Measurements from ENCODE around the gene PTPRT. TPM values are rescaled to one million over a fixed set of nuclear protein-coding genes. Genes with fewer than 3 reads are reported as not detected.

PTPRT gene
- total and polyA plus RNA-seq, 2 of the 4 experiments (the other 2 are of a cell fraction), result not detected

DNA sequence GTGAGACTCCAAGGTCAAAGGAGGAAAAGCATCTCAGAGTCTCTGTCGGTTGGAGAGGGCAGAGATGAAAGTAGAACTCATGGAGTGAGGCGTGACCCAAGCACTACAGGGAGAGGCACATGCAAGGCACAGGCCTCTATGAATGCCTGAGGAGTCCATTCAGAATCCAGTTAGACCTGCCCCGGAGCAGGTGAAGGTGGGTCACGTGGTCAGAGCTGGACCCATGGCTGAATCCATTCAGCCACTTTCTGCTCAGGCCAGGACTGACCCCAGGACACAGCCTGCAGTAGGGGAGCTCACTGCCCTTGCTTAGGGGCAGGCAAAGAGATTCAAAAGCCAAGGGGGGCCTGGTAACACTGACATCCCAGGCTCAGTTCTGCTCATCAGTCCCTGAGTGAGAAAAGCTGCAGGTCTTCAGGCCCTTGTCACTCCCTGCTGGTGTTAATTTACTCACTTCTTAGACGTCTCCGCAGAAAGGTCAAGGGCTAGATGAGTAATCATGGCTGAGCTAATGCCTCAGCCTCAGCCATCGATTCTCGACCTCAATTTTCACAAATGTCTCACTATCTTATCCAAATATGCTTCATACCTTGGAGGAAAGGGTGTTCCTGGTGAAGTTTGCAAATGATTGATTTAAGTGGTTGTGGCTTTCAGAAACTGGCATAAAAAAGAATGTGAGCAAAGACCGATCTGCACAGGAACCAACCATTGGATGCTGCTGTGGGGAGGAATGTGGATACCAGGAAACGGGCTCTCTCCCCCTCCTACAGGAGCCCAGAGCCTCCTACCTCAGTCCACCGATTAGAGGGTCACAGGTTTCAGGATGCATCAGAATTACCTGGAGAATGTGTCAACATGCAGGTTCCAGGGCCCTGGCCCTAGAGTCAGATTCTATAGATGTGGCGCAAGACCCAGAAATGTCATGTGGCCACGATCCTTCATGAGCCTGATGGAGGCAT, 584.4 kb downstream of the PTPRT start:
- H3K4me1 ChIP-seq (ENCODE audit: control insufficient read depth, insufficient read depth, low read length), result no peaks in the 10 kb centered on the region
- peaks cover 30% of the 10 kb centered on the region for H3K9me3 ChIP-seq (ENCODE audit: control insufficient read depth, insufficient read depth, low read length)
- no peaks in the 10 kb centered on the region for H3K36me3 ChIP-seq (ENCODE audit: control insufficient read depth, insufficient read depth, low read length)
- no peak overlapping the region for H3K4me3 ChIP-seq (ENCODE audit: insufficient read depth, low read depth, low read length)
- no peak overlapping the region for H2AFZ ChIP-seq (replicated peaks; ENCODE audit: low read length, poor library complexity)
- H2BK5ac ChIP-seq (ENCODE audit: low read depth, low read length, poor library complexity, severe bottlenecking), result no peak overlapping the region
- 33% methylated on average over 5 of the region's 13 CpGs; no CpG with 5 or more reads in 1 of the 2 experiments for WGBS, 2 experiments (ENCODE audit: extremely low coverage in 2 of 2, insufficient read length in 1 of 2)
- H3K27me3 ChIP-seq (ENCODE audit: control insufficient read depth, insufficient read depth, low read length), result no peaks in the 10 kb centered on the region
- no TSS peak for BruUV-seq (replicated peaks)
- H3K27ac ChIP-seq (ENCODE audit: insufficient read depth, low read length), result no peak overlapping the region
- H4K91ac ChIP-seq (ENCODE audit: insufficient read depth, low read depth, low read length), result no peak overlapping the region
- H2AK5ac ChIP-seq (ENCODE audit: low read depth, low read length), result no peak overlapping the region
- H4K5ac ChIP-seq (ENCODE audit: low read depth, low read length), result no peak overlapping the region
- H3K56ac ChIP-seq (ENCODE audit: extremely low read depth, insufficient read depth, low read length), result no peak overlapping the region
- ChIA-PET POLR2A (ENCODE audit: unreplicated experiment) (no interaction called here), CTCF (interaction anchor here (0.6 kb wide), 1 partner anchor 13 kb away, joined by 10 read pairs; no protein-coding TSS in a partner anchor)
- H3K4ac ChIP-seq (ENCODE audit: low read depth, low read length), result no peak overlapping the region
- H3K4me2 ChIP-seq (ENCODE audit: low read depth, low read length), result no peak overlapping the region
- H4K8ac ChIP-seq (ENCODE audit: low read depth in 2 of 2, low read length in 2 of 2), result no peak overlapping the region
- TF ChIP-seq MAFK (IDR thresholded peaks at IDR 0.05; ENCODE audit: low read depth, low read length) (no peak), MXI1 (IDR thresholded peaks at IDR 0.05; ENCODE audit: borderline replicate concordance, low read depth, low read length) (no peak), BHLHE40 (IDR thresholded peaks at IDR 0.05; ENCODE audit: low read depth, low read length) (no peak), POLR2A (IDR thresholded peaks at IDR 0.05; ENCODE audit: low read depth, low read length) (no peak), RCOR1 (IDR thresholded peaks at IDR 0.05; ENCODE audit: insufficient replicate concordance, low read length) (no peak), MAZ (IDR thresholded peaks at IDR 0.05; ENCODE audit: borderline replicate concordance, low read depth, low read length) (no peak), FOS (IDR thresholded peaks at IDR 0.05; ENCODE audit: low read depth, low read length) (no peak), RAD21 (IDR thresholded peaks at IDR 0.05; ENCODE audit: low read length) (no peak), CEBPB (IDR thresholded peaks at IDR 0.05; ENCODE audit: low read depth, low read length) (no peak), CHD1 (IDR thresholded peaks at IDR 0.05; ENCODE audit: low read depth, low read length) (no peak), USF2 (IDR thresholded peaks at IDR 0.05; ENCODE audit: low read depth, low read length) (no peak), RFX5 (IDR thresholded peaks at IDR 0.05; ENCODE audit: low read depth, low read length) (no peak), NFE2L2 (IDR thresholded peaks at IDR 0.05; ENCODE audit: low read depth, low read length) (no peak)
- no peak overlapping the region for H3K18ac ChIP-seq (ENCODE audit: low read depth, low read length)
- no peak overlapping the region for H2AK9ac ChIP-seq (replicated peaks; ENCODE audit: low read depth, low read length, poor library complexity)
- DNase-seq (no peak), ATAC-seq (ENCODE audit: low read depth) (no peak)
- dilution Hi-C loops (cut with HindIII; ENCODE audit: low sequenced_read_pairs, unreplicated experiment) (no loop called here), in situ Hi-C loops (cut with MboI; ENCODE audit: low sequenced_read_pairs) (no loop called here), intact Hi-C loops (cut with micrococcal nuclease) (no loop called here)
- no peaks in the 10 kb centered on the region for H4K20me1 ChIP-seq (ENCODE audit: insufficient read depth, low read length)
- H3K79me1 ChIP-seq (ENCODE audit: low read depth in 1 of 2, low read length in 2 of 2), result no peaks in the 10 kb centered on the region
- no peaks in the 10 kb centered on the region for H3K9me1 ChIP-seq (ENCODE audit: insufficient read depth, low read length)
- H3K23ac ChIP-seq (ENCODE audit: low read depth, low read length), result no peak overlapping the region
- H2BK120ac ChIP-seq (ENCODE audit: low read depth, low read length), result no peak overlapping the region
- H2BK20ac ChIP-seq (ENCODE audit: low read depth, low read length), result no peak overlapping the region
- H3K9ac ChIP-seq (ENCODE audit: low read depth, low read length), result no peak overlapping the region
- H2BK15ac ChIP-seq (ENCODE audit: low read depth, low read length), result no peak overlapping the region
- H3K14ac ChIP-seq (replicated peaks; ENCODE audit: low read depth, low read length), result no peak overlapping the region

All from IMR-90 (cell line).